Measurements from ENCODE around the gene GPANK1. TPM values are rescaled to one million over a fixed set of nuclear protein-coding genes. Genes with fewer than 3 reads are reported as not detected.

Gene GPANK1
- total RNA-seq, 1 experiment from 2014 or later: 24.2 TPM

GRCh38 chr6:31676904-31677303, 12.1 kb upstream of the GPANK1 start:
- H3K9me3 ChIP-seq: no peaks in the 10 kb centered on the region
- H3K27me3 ChIP-seq: no peaks in the 10 kb centered on the region
- no peak for DNase-seq
- H3K4me3 ChIP-seq: no peak overlapping the region
- H3K36me3 ChIP-seq: peaks cover 4% of the 10 kb centered on the region

GRCh38 chr6:31676322-31676903, 11.6 kb upstream of the GPANK1 start:
- H3K27me3 ChIP-seq: no peaks in the 10 kb centered on the region
- DNase-seq: no peak
- no peaks in the 10 kb centered on the region for H3K9me3 ChIP-seq
- H3K36me3 ChIP-seq: peaks cover 4% of the 10 kb centered on the region
- no peak overlapping the region for H3K4me3 ChIP-seq

- DNase-seq: no peak
- Histone ChIP-seq H3K36me3 (peaks cover 39% of the 10 kb centered on the region), H3K27me3 (no peaks in the 10 kb centered on the region), H3K9me3 (no peaks in the 10 kb centered on the region), H3K4me3 (no peak within 1 kb of the TSS)
Measured at GRCh38 chr6:31669676-31670075, 4.9 kb upstream of the GPANK1 start, which contains the start of gene LY6G5B. TSS of gene LY6G5B (plus strand) at chr6:31669976. CDS start at chr6:31670951, 975 bp downstream.

- no peak for DNase-seq
- Histone ChIP-seq H3K9me3 (no peaks in the 10 kb centered on the region), H3K36me3 (peaks cover 47% of the 10 kb centered on the region), H3K4me3 (peak overlapping the region; percentile 78), H3K27me3 (no peaks in the 10 kb centered on the region)
Measured at GRCh38 chr6:31666337-31666965, 1.7 kb upstream of the GPANK1 start.

- H3K36me3 ChIP-seq: peaks cover 47% of the 10 kb centered on the region
Measured at GRCh38 chr6:31665501-31666336, 922 bp upstream of the GPANK1 start, which contains the start of gene CSNK2B. TSS of gene CSNK2B (plus strand) at chr6:31666080. CDS start at chr6:31666832, 752 bp downstream.

GRCh38 chr6:31663961-31664789, 622 bp downstream of the GPANK1 start:
- peak; percentile 70 for DNase-seq
- no peaks in the 10 kb centered on the region for H3K27me3 ChIP-seq
- H3K36me3 ChIP-seq: peaks cover 39% of the 10 kb centered on the region
- H3K9me3 ChIP-seq: no peaks in the 10 kb centered on the region
- H3K4me3 ChIP-seq: peak overlapping the region; percentile 78

More at GRCh38 chr6:31665501-31666336, 922 bp upstream of the GPANK1 start, which contains the start of gene CSNK2B:
- DNase-seq: peak; percentile 97
- H3K27me3 ChIP-seq: no peaks in the 10 kb centered on the region
- peak within 1 kb of the TSS; percentile 78 for H3K4me3 ChIP-seq
- H3K9me3 ChIP-seq: no peaks in the 10 kb centered on the region

GRCh38 chr6:31663126-31663960, 1.5 kb downstream of the GPANK1 start:
- no peak for DNase-seq
- H3K9me3 ChIP-seq: no peaks in the 10 kb centered on the region

GRCh38 chr6:31662124-31662723, 2.6 kb downstream of the GPANK1 start:
- Histone ChIP-seq H3K27me3 (no peaks in the 10 kb centered on the region), H3K9me3 (no peaks in the 10 kb centered on the region), H3K36me3 (peaks cover 21% of the 10 kb centered on the region), H3K4me3 (no peak overlapping the region)
- no peak for DNase-seq

More at GRCh38 chr6:31663126-31663960, 1.5 kb downstream of the GPANK1 start:
- Histone ChIP-seq H3K36me3 (peaks cover 32% of the 10 kb centered on the region), H3K4me3 (peak overlapping the region; percentile 78), H3K27me3 (no peaks in the 10 kb centered on the region)

- H3K36me3 ChIP-seq: peaks cover 15% of the 10 kb centered on the region
- H3K27me3 ChIP-seq: no peaks in the 10 kb centered on the region
- no peak for DNase-seq
- no peaks in the 10 kb centered on the region for H3K9me3 ChIP-seq
- H3K4me3 ChIP-seq: peak overlapping the region; percentile 63
Measured at GRCh38 chr6:31661262-31662123, 3.3 kb downstream of the GPANK1 start.

GRCh38 chr6:31660381-31661261, 4.2 kb downstream of the GPANK1 start, which contains the start of gene C6orf47:
TSS of gene C6orf47 (minus strand) at chr6:31660778. CDS start at chr6:31659947, 831 bp downstream.
- H3K4me3 ChIP-seq: peak within 1 kb of the TSS; percentile 63
- no peaks in the 10 kb centered on the region for H3K9me3 ChIP-seq
- peak; percentile 76 for DNase-seq
- H3K27me3 ChIP-seq: no peaks in the 10 kb centered on the region
- peaks cover 12% of the 10 kb centered on the region for H3K36me3 ChIP-seq

GRCh38 chr6:31659649-31660380, 5.0 kb downstream of the GPANK1 start:
- Histone ChIP-seq H3K9me3 (no peaks in the 10 kb centered on the region), H3K36me3 (peaks cover 12% of the 10 kb centered on the region), H3K27me3 (no peaks in the 10 kb centered on the region), H3K4me3 (peak overlapping the region; percentile 63)
- no peak for DNase-seq

- Histone ChIP-seq H3K4me3 (peak overlapping the region; percentile 63), H3K36me3 (peaks cover 12% of the 10 kb centered on the region), H3K9me3 (no peaks in the 10 kb centered on the region), H3K27me3 (no peaks in the 10 kb centered on the region)
- DNase-seq: no peak
Measured at GRCh38 chr6:31658983-31659648, 5.7 kb downstream of the GPANK1 start.

Measured in MG63 (cell line).